Kasumi-1 (cell line): ENCODE results near the gene FAHD2B.
"Not testable (repeated sequence)": the region's sequence is repeated elsewhere in the genome, so short reads cannot be mapped to it uniquely, and the experiment has no call there.

Source experiments
- DNase-seq, 2 experiments: peaks; one replicate each; lab custom pipeline; 2025; lab: John Stamatoyannopoulos, UW

Gene FAHD2B

DNA sequence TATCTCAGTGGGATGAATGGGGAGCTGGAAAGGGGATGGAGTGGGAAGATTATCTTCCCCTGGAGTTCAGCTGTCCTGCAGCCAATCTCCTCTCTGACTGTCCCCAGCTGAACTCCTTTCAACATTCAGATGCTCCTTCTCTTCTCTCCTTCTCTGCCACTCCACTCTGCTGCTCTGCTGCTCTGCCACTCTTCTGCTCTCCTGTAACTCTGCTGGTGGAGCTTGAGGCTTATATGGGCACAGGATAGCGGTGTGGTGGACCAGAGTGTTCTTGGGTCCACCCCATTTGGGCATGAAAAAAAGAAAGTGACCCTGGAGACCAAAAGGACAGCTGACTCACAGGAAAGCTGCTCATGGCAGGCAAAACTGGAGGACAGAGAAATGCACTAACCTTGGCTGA lies 26.6 kb downstream of the FAHD2B start:
- DNase-seq, result no peak

- DNase-seq, result no peak
These were observed 27.2 kb downstream of the FAHD2B start for GRCh38 chr2:97067279-97068004.

- DNase-seq, result not testable (repeated sequence)
These were observed 28.7 kb downstream of the FAHD2B start for GRCh38 chr2:97066030-97066429.

DNA sequence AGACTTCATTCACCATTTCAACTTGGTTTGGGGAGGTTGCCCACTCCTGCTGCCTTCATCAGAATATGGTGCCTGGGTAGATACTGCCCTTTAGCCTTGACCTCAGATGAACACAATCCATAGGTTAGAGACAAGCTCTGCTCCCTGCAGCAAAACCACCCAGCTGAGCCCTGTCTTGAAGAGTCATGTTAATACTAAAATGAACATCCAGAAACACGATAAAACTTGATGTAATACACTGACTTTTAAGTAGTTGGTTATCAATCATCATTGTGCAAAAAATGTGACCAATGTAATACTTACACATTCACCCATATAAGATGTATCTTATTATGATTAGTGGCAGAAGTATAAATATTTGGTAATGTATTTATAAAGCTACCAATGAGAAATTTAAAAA lies 32.7 kb downstream of the FAHD2B start:
- not testable (repeated sequence) for DNase-seq

GRCh38 chr2:97059782-97060181 lies 34.9 kb downstream of the FAHD2B start:
- DNase-seq, result not testable (repeated sequence)

- DNase-seq, result not testable (repeated sequence)
These were observed 38.5 kb downstream of the FAHD2B start for GRCh38 chr2:97056150-97056549.

GRCh38 chr2:97050032-97050431 lies 44.6 kb downstream of the FAHD2B start:
- not testable (repeated sequence) for DNase-seq

DNA sequence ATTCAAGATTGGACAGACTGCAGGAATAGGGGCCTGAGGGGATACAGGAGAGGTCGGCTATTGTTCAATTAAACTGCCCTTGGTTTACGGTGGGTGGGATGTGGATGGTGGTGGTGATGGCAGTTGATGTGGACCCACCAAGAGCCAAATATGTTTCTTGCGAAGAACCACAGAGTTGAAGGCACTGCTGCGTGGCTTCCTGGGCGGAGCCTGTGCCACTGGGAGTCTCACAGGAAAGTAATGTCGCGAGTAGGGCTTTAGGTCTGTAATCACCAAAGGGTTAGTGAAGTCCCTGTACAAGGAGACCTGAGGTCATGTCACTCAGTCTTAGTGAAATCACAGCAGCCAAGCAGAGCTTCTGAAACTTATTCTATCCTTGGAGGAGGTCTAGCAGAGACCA lies 46.2 kb downstream of the FAHD2B start:
- DNase-seq, result not testable (repeated sequence)

GRCh38 chr2:97046676-97047075 lies 48.0 kb downstream of the FAHD2B start:
- not testable (repeated sequence) for DNase-seq

DNA sequence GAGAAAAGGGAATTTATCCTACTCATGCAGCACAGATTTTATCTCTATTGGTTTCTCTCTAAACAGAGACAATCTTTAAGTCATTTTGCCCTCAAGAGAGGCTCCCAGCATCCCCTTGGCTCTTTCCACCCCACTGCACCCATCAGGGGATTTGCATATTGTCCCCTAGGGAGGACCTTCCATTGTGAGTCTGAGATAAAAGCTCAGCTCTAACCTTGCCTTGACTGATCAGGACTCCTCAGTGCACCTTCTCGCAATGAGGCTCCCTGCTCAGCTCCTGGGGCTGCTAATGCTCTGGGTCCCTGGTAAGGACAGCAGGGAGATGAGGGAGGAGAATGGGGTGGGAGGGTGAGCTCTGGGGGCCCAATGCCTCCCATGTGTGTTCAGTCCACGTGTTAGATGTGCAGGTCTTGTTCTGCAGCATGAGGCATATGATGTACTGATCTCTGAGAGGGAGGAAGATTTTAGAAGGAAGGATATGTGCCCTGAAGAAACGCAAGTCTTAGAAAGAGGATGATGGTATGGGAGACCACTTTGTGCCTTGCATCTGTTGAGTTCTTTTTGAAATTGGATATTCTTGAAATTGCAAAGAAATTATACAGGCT lies 48.7 kb downstream of the FAHD2B start:
- DNase-seq, result not testable (repeated sequence)
